Type B pancreatic cell (in vitro differentiated cells): ENCODE data around the gene SPAG6. TPM values are rescaled to one million over a fixed set of nuclear protein-coding genes. Genes with fewer than 3 reads are reported as not detected.

Experiments used
- DNase-seq: peaks from one replicate; pipeline ENCODE4 v3.0.0; 2021; ENCODE audit warnings: mixed read lengths; ENCODE audit not compliant: unreplicated experiment; ENCODE audit errors: extremely low spot score
- H3K27ac Mint-ChIP-seq: 2 replicates; pipeline ENCODE4 v1.8.0; 2021; ENCODE audit warnings: mild to moderate bottlenecking, mixed read lengths
- H3K27me3 Mint-ChIP-seq: 2 replicates; pipeline ENCODE4 v1.8.0; 2021; ENCODE audit warnings: mixed read lengths
- H3K36me3 Mint-ChIP-seq: 2 replicates; pipeline ENCODE4 v1.8.0; 2021; ENCODE audit warnings: mixed read lengths
- H3K4me1 Mint-ChIP-seq: one replicate; pipeline ENCODE4 v1.8.0; 2021; ENCODE audit warnings: mixed read lengths; ENCODE audit not compliant: unreplicated experiment
- H3K4me3 Mint-ChIP-seq: 2 replicates; pipeline ENCODE4 v1.8.0; 2021; ENCODE audit warnings: mild to moderate bottlenecking, mixed read lengths
- H3K9me3 Mint-ChIP-seq: 2 replicates; pipeline ENCODE4 v1.8.0; 2021; ENCODE audit warnings: mixed read lengths
- total RNA-seq: library from RNA; stranded (reverse); gene quantifications from 2 replicates; pipeline ENCODE4 v1.2.1, GENCODE V29; 2021; ENCODE audit warnings: low replicate concordance
- TF ChIP-seq, protein P1 (sequence below): fragments of 200-600 bp; sonication (generic); conservative IDR thresholded peaks from 2 replicates; pipeline ENCODE4 v1.5.0; 2021; ENCODE audit warnings: antibody characterized with exemption, mild to moderate bottlenecking

Gene SPAG6
- total RNA-seq, 1 donor from 2014 or later: 6.6 TPM

DNA sequence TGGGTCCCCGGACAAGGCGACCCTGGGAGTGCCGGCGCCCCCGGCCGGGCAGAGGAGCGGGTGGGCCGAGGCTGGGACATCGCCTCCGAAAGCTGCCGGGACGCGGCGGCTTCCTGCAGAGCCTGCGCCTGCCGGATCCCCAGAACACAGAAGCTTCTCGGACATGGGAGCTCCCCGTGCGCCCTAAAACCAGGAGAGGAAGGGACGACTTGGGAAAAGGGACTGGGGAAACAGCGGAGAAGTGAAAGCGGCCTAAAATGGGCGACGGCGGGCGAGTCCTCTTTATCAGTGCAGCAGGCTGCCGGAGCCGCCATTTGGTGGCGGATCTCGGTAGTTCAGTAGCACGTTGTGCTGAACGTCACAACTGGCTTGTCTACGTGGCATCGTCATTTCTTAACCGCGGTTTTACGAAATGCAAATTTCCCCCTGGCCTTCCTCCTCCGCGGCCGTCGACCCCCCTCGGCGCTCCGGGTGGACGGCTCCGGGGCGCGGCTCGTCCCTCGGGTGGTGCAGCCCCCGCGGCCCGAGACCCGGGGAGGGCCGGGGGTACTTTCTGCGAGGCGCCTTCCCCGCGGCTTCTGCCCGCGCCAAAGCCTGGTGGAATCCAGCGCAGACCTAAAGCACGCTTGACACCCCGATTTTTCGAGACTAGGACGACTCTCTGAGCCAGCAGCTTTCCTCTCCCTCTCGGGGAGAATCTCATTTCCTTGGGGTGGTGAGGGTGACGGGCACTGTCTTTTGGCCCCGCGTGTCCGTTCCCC is 9.9 kb upstream of the SPAG6 start:
- TF ChIP-seq, protein P1, sequence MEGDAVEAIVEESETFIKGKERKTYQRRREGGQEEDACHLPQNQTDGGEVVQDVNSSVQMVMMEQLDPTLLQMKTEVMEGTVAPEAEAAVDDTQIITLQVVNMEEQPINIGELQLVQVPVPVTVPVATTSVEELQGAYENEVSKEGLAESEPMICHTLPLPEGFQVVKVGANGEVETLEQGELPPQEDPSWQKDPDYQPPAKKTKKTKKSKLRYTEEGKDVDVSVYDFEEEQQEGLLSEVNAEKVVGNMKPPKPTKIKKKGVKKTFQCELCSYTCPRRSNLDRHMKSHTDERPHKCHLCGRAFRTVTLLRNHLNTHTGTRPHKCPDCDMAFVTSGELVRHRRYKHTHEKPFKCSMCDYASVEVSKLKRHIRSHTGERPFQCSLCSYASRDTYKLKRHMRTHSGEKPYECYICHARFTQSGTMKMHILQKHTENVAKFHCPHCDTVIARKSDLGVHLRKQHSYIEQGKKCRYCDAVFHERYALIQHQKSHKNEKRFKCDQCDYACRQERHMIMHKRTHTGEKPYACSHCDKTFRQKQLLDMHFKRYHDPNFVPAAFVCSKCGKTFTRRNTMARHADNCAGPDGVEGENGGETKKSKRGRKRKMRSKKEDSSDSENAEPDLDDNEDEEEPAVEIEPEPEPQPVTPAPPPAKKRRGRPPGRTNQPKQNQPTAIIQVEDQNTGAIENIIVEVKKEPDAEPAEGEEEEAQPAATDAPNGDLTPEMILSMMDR: peak; percentile 63
- H3K9me3 Mint-ChIP-seq: no peaks in the 10 kb centered on the region
- peak overlapping the region; percentile 70 for H3K27ac Mint-ChIP-seq
- no peaks in the 10 kb centered on the region for H3K36me3 Mint-ChIP-seq
- H3K27me3 Mint-ChIP-seq: peaks cover 92% of the 10 kb centered on the region
- H3K4me3 Mint-ChIP-seq: peak overlapping the region; percentile 84
- DNase-seq: no peak
- peaks cover 9% of the 10 kb centered on the region for H3K4me1 Mint-ChIP-seq

DNA sequence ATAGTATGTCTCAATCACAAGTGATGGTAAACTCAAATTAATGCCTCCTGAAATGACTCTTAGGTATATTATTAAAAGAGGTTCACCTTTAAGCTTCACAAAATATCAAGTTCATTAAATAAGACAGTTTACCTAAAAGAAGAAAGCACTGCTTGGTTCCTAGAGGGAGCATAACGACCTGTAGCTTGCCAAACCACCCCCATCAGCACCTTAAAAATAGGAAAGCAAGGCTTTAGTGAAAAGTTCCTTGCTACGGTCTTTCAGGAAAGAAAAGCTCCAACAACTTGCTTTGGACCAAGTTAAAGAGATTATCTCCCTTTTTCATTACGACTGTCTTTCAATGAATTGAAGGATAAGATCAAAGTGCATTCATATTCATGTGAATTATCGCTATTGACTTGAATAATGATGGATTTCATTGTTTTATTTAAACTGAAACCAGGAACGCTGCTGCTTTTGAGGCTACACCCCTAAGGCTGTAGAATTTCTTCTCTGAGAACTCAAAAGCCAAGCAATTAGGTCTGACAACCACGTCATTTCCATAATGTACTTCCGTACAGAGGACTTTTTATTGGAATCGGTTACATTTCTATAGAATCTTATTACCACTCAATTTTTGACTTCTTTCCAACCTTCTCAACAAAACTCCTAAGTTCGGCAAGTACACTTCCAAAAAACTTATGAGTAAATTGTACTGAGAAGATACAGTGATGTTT is 7.0 kb upstream of the SPAG6 start:
- Mint-ChIP-seq H3K27ac (no peak overlapping the region), H3K9me3 (no peaks in the 10 kb centered on the region), H3K4me3 (peak overlapping the region; percentile 70), H3K36me3 (no peaks in the 10 kb centered on the region), H3K27me3 (peaks cover 88% of the 10 kb centered on the region), H3K4me1 (peaks cover 9% of the 10 kb centered on the region)
- TF ChIP-seq, protein P1: no peak
- no peak for DNase-seq

DNA sequence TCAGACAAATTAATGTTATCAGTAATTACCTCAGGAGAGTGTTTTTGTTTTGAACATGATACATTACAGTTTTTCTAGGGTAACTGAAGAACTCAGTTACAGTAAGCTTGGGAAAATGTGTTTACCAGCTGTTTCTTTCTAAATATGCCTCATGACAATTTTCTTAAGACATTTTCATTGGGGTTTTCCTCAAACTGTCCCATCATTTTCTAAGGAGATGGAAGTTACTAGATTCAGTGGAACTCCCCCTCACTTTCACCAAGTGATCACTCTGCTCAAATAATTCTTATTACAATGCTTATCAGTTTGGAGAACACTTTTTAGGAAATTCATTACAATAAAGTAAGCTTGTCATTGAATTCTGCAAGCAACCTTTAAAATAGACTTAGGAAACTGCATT is 6.4 kb upstream of the SPAG6 start:
- H3K4me3 Mint-ChIP-seq: peak overlapping the region; percentile 70
- TF ChIP-seq, protein P1: no peak
- DNase-seq: no peak
- H3K27ac Mint-ChIP-seq: no peak overlapping the region
- H3K27me3 Mint-ChIP-seq: peaks cover 88% of the 10 kb centered on the region
- H3K36me3 Mint-ChIP-seq: no peaks in the 10 kb centered on the region
- no peaks in the 10 kb centered on the region for H3K9me3 Mint-ChIP-seq
- H3K4me1 Mint-ChIP-seq: peaks cover 5% of the 10 kb centered on the region

DNA sequence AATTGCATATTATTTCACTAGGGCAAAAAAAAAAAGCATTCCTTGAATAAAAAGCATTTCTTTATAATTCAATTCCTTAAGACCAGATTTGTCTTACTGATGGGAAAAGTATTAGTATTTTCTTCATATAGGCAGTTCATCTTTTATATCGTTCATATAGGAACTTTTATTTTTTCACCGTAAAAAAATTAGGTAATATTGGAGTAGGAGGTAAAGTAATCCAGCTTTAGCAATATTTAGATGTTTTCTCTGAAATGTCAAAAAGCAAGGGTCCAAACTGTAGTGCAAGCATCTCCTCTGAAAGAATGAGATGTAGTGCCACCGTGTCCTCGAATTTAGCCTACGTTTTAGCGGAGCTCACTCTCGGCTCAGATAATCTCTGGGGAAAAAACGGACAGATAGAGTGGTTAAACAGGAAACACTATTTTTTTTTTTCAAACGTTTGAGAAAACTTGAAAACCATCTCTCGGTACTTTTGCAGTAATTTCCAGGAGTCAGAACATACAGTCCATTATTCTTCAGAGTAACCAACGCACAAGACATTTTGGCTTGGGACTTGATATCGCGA is 5.5 kb upstream of the SPAG6 start:
- Mint-ChIP-seq H3K36me3 (peaks cover 4% of the 10 kb centered on the region), H3K27ac (peak overlapping the region; percentile 91), H3K9me3 (no peaks in the 10 kb centered on the region), H3K4me3 (peak overlapping the region; percentile 92), H3K4me1 (peaks cover 5% of the 10 kb centered on the region), H3K27me3 (peaks cover 90% of the 10 kb centered on the region)
- TF ChIP-seq, protein P1: no peak
- no peak for DNase-seq

DNA sequence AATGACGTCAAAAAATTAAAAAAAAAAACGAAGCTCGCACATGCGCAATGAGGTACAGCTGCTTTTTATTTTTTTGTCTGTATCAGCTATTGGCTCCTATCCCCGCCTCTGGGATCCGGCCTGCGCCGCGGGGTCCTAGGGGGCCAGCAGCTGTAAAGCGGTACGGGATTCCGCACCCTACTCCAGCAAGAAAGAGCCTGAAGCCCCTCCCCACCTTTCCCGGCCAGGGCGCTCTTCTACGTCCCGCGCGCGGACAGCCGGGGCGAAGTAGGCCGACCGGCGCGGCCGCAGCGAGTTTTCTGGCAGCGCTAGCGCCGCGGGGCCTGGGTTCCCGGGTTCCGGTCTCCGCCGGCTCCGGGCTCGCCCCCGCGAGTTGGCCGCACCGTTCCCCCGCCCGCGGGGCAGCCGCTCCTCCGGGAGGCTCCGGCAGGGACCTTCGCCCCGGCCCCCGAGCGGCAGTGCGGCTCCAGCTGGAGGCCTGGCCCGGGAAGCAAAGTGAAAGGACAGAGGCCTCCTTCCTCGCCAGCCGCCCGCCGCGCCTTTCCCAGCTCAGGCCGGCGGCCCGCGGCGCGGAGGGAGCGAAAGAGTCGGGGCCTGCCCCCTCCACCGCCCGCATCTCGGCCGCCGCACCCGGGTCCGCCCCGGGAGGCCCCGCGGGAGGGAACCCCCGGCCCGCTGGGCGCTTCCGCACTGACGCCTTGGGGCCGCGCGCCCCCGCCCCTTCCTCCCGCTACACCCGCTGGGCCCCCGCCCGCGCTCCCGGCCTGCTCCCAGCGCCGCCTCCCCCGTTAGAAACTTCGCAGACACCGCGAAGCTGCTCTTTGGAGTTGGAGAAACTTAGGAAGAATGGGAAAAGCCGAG is 4.7 kb upstream of the SPAG6 start:
- Mint-ChIP-seq H3K4me1 (peaks cover 5% of the 10 kb centered on the region), H3K36me3 (peaks cover 4% of the 10 kb centered on the region), H3K4me3 (peak overlapping the region; percentile 92), H3K9me3 (no peaks in the 10 kb centered on the region), H3K27ac (peak overlapping the region; percentile 91), H3K27me3 (peaks cover 90% of the 10 kb centered on the region)
- TF ChIP-seq, protein P1: no peak
- DNase-seq: peak; percentile 83
